Breast epithelium (tissue), 3 donors: ENCODE results near the gene PIP4K2C.

ENCODE experiments used
- POLR2AphosphoS5 ChIP-seq, 3 donors: sonication (generic); formaldehyde crosslinking; IDR thresholded peaks; one replicate each; pipeline ENCODE4 v1.6.1; 2017; ENCODE audit warnings: antibody characterized with exemption in 3 of 3
- TF ChIP-seq, protein P1 (sequence below), 3 donors: fragments of 450-650 bp; IDR thresholded peaks; one replicate each; pipeline ENCODE4 v1.5.1; 2016 to 2017; ENCODE audit warnings: antibody characterized with exemption in 3 of 3, mild to moderate bottlenecking in 3 of 3, moderate library complexity in 3 of 3

- TF ChIP-seq, protein P1, sequence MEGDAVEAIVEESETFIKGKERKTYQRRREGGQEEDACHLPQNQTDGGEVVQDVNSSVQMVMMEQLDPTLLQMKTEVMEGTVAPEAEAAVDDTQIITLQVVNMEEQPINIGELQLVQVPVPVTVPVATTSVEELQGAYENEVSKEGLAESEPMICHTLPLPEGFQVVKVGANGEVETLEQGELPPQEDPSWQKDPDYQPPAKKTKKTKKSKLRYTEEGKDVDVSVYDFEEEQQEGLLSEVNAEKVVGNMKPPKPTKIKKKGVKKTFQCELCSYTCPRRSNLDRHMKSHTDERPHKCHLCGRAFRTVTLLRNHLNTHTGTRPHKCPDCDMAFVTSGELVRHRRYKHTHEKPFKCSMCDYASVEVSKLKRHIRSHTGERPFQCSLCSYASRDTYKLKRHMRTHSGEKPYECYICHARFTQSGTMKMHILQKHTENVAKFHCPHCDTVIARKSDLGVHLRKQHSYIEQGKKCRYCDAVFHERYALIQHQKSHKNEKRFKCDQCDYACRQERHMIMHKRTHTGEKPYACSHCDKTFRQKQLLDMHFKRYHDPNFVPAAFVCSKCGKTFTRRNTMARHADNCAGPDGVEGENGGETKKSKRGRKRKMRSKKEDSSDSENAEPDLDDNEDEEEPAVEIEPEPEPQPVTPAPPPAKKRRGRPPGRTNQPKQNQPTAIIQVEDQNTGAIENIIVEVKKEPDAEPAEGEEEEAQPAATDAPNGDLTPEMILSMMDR (IDR thresholded peaks at IDR 0.05), result no peak
- no peak for TF ChIP-seq POLR2AphosphoS5 (IDR thresholded peaks at IDR 0.05)
These were observed 11.6 kb downstream of the PIP4K2C start for GRCh38 chr12:57602544-57602943.
